Right lobe of liver (tissue), 4 donors: ENCODE measurements around the gene CAST.

Experiments
- CTCF ChIP-seq, 4 donors: fragments of 200-600 bp in 3 of 4; fragments of 450-650 bp in 1 of 4; IDR thresholded peaks; one replicate each; pipeline versions ENCODE4 v1.5.1 to v1.8.0; 2016 to 2022; ENCODE audit warnings: antibody characterized with exemption in 4 of 4, mild to moderate bottlenecking in 2 of 4
- POLR2A ChIP-seq: fragments of 450-650 bp; IDR thresholded peaks from one replicate; pipeline ENCODE4 v1.6.1; 2017; ENCODE audit warnings: antibody characterized with exemption, mild to moderate bottlenecking
- donor health status: DM: no; HTN: no; CAD: no.
- donor health status: DM: no; HTN: no; CAD: no.
- donor health status: DM: no; HTN: yes; CAD: no.

GRCh38 chr5:96752341-96753016 lies 90.3 kb downstream of the CAST start:
- TF ChIP-seq CTCF (IDR thresholded peaks at IDR 0.05) = peak; percentile 38 to 75 (median 70)
- no peak for TF ChIP-seq POLR2A
